Measurements from ENCODE around the gene NCAPH2.

GRCh38 chr22:50569896-50570535 is 62.0 kb downstream of the NCAPH2 start:
- no peak for TF ChIP-seq CTCF (IDR thresholded peaks at IDR 0.05)
- TF ChIP-seq EZH2phosphoT487 (IDR thresholded peaks at IDR 0.05), result no peak

Measured in neural progenitor cell (in vitro differentiated cells).